ENCODE data around the gene ELAPOR2. TPM values are rescaled to one million over a fixed set of nuclear protein-coding genes. Genes with fewer than 3 reads are reported as not detected.

Gene ELAPOR2
- total RNA-seq, 1 experiment from 2014 or later = 4.6 TPM

- H3K27me3 Mint-ChIP-seq (ENCODE audit: insufficient read depth, unreplicated experiment) = no peaks in the 10 kb centered on the region
- no peak for TF ChIP-seq CTCF (IDR thresholded peaks at IDR 0.05; ENCODE audit: insufficient read depth in 1 of 2, low read depth in 1 of 2, low read length in 1 of 2, severe bottlenecking in 1 of 2, unreplicated experiment in 1 of 2)
- Histone ChIP-seq H3K36me3 (ENCODE audit: control insufficient read depth, insufficient read depth, low read length) (no peaks in the 10 kb centered on the region), H3K9me3 (no peaks in the 10 kb centered on the region), H3K4me1 (no peaks in the 10 kb centered on the region), H3K4me3 (ENCODE audit: low read depth, low read length) (no peak overlapping the region), H3K27me3 (replicated peaks; ENCODE audit: control insufficient read depth, insufficient read depth, low read length) (no peaks in the 10 kb centered on the region)
- BruUV-seq (replicated peaks) = no TSS peak
- no peaks in the 10 kb centered on the region for H3K36me3 Mint-ChIP-seq (ENCODE audit: insufficient read depth, unreplicated experiment)
- no peak overlapping the region for H3K4me3 Mint-ChIP-seq (ENCODE audit: unreplicated experiment)
- H3K4me1 Mint-ChIP-seq (ENCODE audit: low read depth, unreplicated experiment) = no peaks in the 10 kb centered on the region
- no peak overlapping the region for H3K27ac Mint-ChIP-seq (ENCODE audit: unreplicated experiment)
- CTCF ChIA-PET = no interaction called here
- POLR2A ChIA-PET = no interaction called here
- intact Hi-C loops (cut with micrococcal nuclease; ENCODE audit: unreplicated experiment) = no loop called here
- DNase-seq = no peak
- no peaks in the 10 kb centered on the region for H3K9me3 Mint-ChIP-seq (ENCODE audit: unreplicated experiment)
These were observed 33.2 kb upstream of the ELAPOR2 start for GRCh38 chr7:87092568-87093091.

GRCh38 chr7:87091487-87092066 lies 32.1 kb upstream of the ELAPOR2 start:
- ChIA-PET CTCF (no interaction called here), POLR2A (interaction anchor here (0.8 kb wide), 1 partner anchor 61 kb away, joined by 3 read pairs; the partner anchor contains the start of gene DMTF1)
- no peaks in the 10 kb centered on the region for H3K27me3 Mint-ChIP-seq (ENCODE audit: insufficient read depth, unreplicated experiment)
- H3K4me3 ChIP-seq (ENCODE audit: low read depth, low read length) = no peak overlapping the region
- intact Hi-C loops (cut with micrococcal nuclease; ENCODE audit: unreplicated experiment) = no loop called here
- H3K9me3 Mint-ChIP-seq (ENCODE audit: unreplicated experiment) = no peaks in the 10 kb centered on the region
- H3K27me3 ChIP-seq (replicated peaks; ENCODE audit: control insufficient read depth, insufficient read depth, low read length) = no peaks in the 10 kb centered on the region
- no peak overlapping the region for H3K27ac Mint-ChIP-seq (ENCODE audit: unreplicated experiment)
- H3K9me3 ChIP-seq = no peaks in the 10 kb centered on the region
- DNase-seq = no peak
- H3K4me1 ChIP-seq = no peaks in the 10 kb centered on the region
- no peaks in the 10 kb centered on the region for H3K4me1 Mint-ChIP-seq (ENCODE audit: low read depth, unreplicated experiment)
- H3K4me3 Mint-ChIP-seq (ENCODE audit: unreplicated experiment) = no peak overlapping the region
- BruUV-seq (replicated peaks) = no TSS peak
- H3K36me3 ChIP-seq (ENCODE audit: control insufficient read depth, insufficient read depth, low read length) = no peaks in the 10 kb centered on the region
- TF ChIP-seq CTCF (IDR thresholded peaks at IDR 0.05; ENCODE audit: insufficient read depth in 1 of 2, low read depth in 1 of 2, low read length in 1 of 2, severe bottlenecking in 1 of 2, unreplicated experiment in 1 of 2) = no peak
- no peaks in the 10 kb centered on the region for H3K36me3 Mint-ChIP-seq (ENCODE audit: insufficient read depth, unreplicated experiment)

- no peaks in the 10 kb centered on the region for H3K36me3 ChIP-seq (ENCODE audit: control insufficient read depth, insufficient read depth, low read length)
These were observed 24.5 kb upstream of the ELAPOR2 start for GRCh38 chr7:87083865-87084519.

More at GRCh38 chr7:87083865-87084519, 24.5 kb upstream of the ELAPOR2 start:
- Mint-ChIP-seq H3K4me3 (ENCODE audit: unreplicated experiment) (no peak overlapping the region), H3K36me3 (ENCODE audit: insufficient read depth, unreplicated experiment) (no peaks in the 10 kb centered on the region), H3K27ac (ENCODE audit: unreplicated experiment) (no peak overlapping the region), H3K27me3 (ENCODE audit: insufficient read depth, unreplicated experiment) (no peaks in the 10 kb centered on the region), H3K4me1 (ENCODE audit: low read depth, unreplicated experiment) (no peaks in the 10 kb centered on the region), H3K9me3 (ENCODE audit: unreplicated experiment) (no peaks in the 10 kb centered on the region)
- Histone ChIP-seq H3K9me3 (no peaks in the 10 kb centered on the region), H3K4me3 (ENCODE audit: low read depth, low read length) (no peak overlapping the region), H3K4me1 (no peaks in the 10 kb centered on the region; the same call in 1 of the 2 replicates), H3K27me3 (replicated peaks; ENCODE audit: control insufficient read depth, insufficient read depth, low read length) (no peaks in the 10 kb centered on the region)
- TF ChIP-seq CTCF (IDR thresholded peaks at IDR 0.05; ENCODE audit: insufficient read depth in 1 of 2, low read depth in 1 of 2, low read length in 1 of 2, severe bottlenecking in 1 of 2, unreplicated experiment in 1 of 2) = no peak
- BruUV-seq (replicated peaks) = no TSS peak
- intact Hi-C loops (cut with micrococcal nuclease; ENCODE audit: unreplicated experiment) = no loop called here
- POLR2A ChIA-PET = no interaction called here
- CTCF ChIA-PET = no interaction called here
- no peak for DNase-seq
